ENCODE data around the gene APH1A. TPM values are rescaled to one million over a fixed set of nuclear protein-coding genes. Genes with fewer than 3 reads are reported as not detected.

APH1A gene
- total and polyA plus RNA-seq, 9 of the 15 experiments (the other 6 are each of a cell fraction or from before 2014, with no cell fraction given): 5.6 to 123 (median 77.0) TPM

GRCh38 chr1:150234566-150235293, 34.1 kb downstream of the APH1A start (continued):
- peak; percentile 74 for TF ChIP-seq MGA (IDR thresholded peaks at IDR 0.05)
- TF ChIP-seq VEZF1 (CRISPR knock-in tag; IDR thresholded peaks at IDR 0.05): peak; percentile 50; the same call in 1 of the 2 replicates
- TF ChIP-seq ZNF444 (CRISPR knock-in tag; IDR thresholded peaks at IDR 0.05): 0 out of 2 replicates have a peak, but pooled peaks have one; percentile 2
- TF ChIP-seq ZNF224 (CRISPR knock-in tag; IDR thresholded peaks at IDR 0.05): 0 out of 2 replicates have a peak, but pooled peaks have one; percentile 65
- peak; percentile 38 for TF ChIP-seq ZFX (CRISPR knock-in tag; IDR thresholded peaks at IDR 0.05)
- TF ChIP-seq HDAC3 (IDR thresholded peaks at IDR 0.05; ENCODE audit: borderline replicate concordance, partially characterized antibody): no peak
- TF ChIP-seq ZNF174 (CRISPR knock-in tag; IDR thresholded peaks at IDR 0.05): no peak
- peak; percentile 26; the same call in 1 of the 2 replicates for TF ChIP-seq ZEB2 (IDR thresholded peaks at IDR 0.05)
- no peak for TF ChIP-seq ELK1 (CRISPR knock-in tag; IDR thresholded peaks at IDR 0.05)
- no peak for TF ChIP-seq SETDB1 (IDR thresholded peaks at IDR 0.05; ENCODE audit: low read length)
- peak; percentile 61; the same call in 1 of the 2 replicates for TF ChIP-seq HDAC2 (IDR thresholded peaks at IDR 0.05)
- peak in 1 of 2 experiments; percentile 77; a peak in 2 of 4 replicates for TF ChIP-seq HDAC1 (IDR thresholded peaks at IDR 0.05)
- TF ChIP-seq TARDBP (IDR thresholded peaks at IDR 0.05): no peak
- TF ChIP-seq ZNF551 (CRISPR knock-in tag; IDR thresholded peaks at IDR 0.05): no peak
- no peak for TF ChIP-seq EGR1 (conservative IDR thresholded peaks at IDR 0.05)

Data from K562 (cell line).